Measurements from ENCODE around the gene HOXB1. TPM values are rescaled to one million over a fixed set of nuclear protein-coding genes. Genes with fewer than 3 reads are reported as not detected.
A peak's percentile ranks its signal among the peaks of the same experiment; 100 is the strongest.

The HOXB1 gene
- total RNA-seq, 1 experiment from 2014 or later = not detected

GRCh38 chr17:48500435-48501426 lies 30.1 kb downstream of the HOXB1 start:
- no TSS peak for BruUV-seq (replicated peaks)
- CTCF ChIA-PET = interaction anchor here (0.6 to 1.4 kb wide), 18 partner anchors 8 to 165 kb away, joined by 3 to 11 read pairs (median 4); no protein-coding TSS in a partner anchor
- intact Hi-C loops (cut with micrococcal nuclease; ENCODE audit: unreplicated experiment) = loop anchor here (1.0 kb wide), 2 partner anchors 8 to 13 kb away; no protein-coding TSS in a partner anchor
- DNase-seq = peak in 1 of 2 experiments; percentile 48
- no peak overlapping the region for H3K4me3 ChIP-seq (ENCODE audit: low read depth, low read length)
- POLR2A ChIA-PET = interaction anchor here (0.6 kb wide), 1 partner anchor 108 kb away, joined by 4 read pairs; no protein-coding TSS in a partner anchor
- Mint-ChIP-seq H3K27ac (ENCODE audit: unreplicated experiment) (no peak overlapping the region), H3K4me3 (ENCODE audit: unreplicated experiment) (no peak overlapping the region), H3K27me3 (ENCODE audit: insufficient read depth, unreplicated experiment) (peaks cover 3% of the 10 kb centered on the region), H3K36me3 (ENCODE audit: insufficient read depth, unreplicated experiment) (no peaks in the 10 kb centered on the region), H3K9me3 (ENCODE audit: unreplicated experiment) (no peaks in the 10 kb centered on the region), H3K4me1 (ENCODE audit: low read depth, unreplicated experiment) (peaks cover 43% of the 10 kb centered on the region)
- peaks cover 39% of the 10 kb centered on the region for H3K4me1 ChIP-seq
- TF ChIP-seq, protein P1, sequence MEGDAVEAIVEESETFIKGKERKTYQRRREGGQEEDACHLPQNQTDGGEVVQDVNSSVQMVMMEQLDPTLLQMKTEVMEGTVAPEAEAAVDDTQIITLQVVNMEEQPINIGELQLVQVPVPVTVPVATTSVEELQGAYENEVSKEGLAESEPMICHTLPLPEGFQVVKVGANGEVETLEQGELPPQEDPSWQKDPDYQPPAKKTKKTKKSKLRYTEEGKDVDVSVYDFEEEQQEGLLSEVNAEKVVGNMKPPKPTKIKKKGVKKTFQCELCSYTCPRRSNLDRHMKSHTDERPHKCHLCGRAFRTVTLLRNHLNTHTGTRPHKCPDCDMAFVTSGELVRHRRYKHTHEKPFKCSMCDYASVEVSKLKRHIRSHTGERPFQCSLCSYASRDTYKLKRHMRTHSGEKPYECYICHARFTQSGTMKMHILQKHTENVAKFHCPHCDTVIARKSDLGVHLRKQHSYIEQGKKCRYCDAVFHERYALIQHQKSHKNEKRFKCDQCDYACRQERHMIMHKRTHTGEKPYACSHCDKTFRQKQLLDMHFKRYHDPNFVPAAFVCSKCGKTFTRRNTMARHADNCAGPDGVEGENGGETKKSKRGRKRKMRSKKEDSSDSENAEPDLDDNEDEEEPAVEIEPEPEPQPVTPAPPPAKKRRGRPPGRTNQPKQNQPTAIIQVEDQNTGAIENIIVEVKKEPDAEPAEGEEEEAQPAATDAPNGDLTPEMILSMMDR (IDR thresholded peaks at IDR 0.05; ENCODE audit: insufficient read depth in 1 of 2, low read depth in 1 of 2, low read length in 1 of 2, severe bottlenecking in 1 of 2, unreplicated experiment in 1 of 2) = peak; percentile 22 to 62
- H3K9me3 ChIP-seq = no peaks in the 10 kb centered on the region
- H3K27me3 ChIP-seq (replicated peaks; ENCODE audit: control insufficient read depth, insufficient read depth, low read length) = no peaks in the 10 kb centered on the region
- H3K36me3 ChIP-seq (ENCODE audit: control insufficient read depth, insufficient read depth, low read length) = no peaks in the 10 kb centered on the region

DNA sequence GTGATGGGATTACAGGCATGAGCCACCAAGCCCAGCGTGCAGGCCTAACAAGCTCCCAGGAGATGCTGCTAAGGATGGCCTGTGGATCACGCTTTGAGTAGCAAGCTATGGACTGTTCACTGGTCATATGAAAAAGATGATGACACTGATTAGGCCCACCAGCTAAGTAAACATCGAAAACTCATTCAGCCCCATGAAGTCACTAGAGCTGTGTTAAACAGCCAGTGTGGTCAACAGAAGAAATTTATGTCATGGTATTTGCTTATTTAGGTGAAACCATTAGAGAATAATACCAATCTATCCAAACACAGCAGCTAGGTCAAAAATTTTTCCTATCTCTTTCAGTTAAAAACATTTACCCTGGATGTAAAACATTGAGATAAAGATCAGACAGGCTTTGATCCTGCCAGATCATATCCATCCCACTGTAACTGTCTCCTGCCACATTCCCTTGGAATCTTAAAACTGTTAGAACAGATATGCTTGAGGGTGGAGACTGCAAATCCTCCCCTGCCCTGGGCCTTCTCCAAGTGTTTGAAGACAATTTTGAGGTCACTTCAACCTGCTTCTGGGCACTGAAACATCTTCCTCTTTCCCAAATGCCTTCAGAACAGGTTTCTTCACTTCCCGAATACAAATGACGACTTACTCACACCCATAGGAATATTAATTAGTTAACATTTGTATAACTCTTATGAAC lies 30.9 kb downstream of the HOXB1 start:
- TF ChIP-seq, protein P1 (IDR thresholded peaks at IDR 0.05; ENCODE audit: insufficient read depth in 1 of 2, low read depth in 1 of 2, low read length in 1 of 2, severe bottlenecking in 1 of 2, unreplicated experiment in 1 of 2) = no peak
- Histone ChIP-seq H3K27me3 (replicated peaks; ENCODE audit: control insufficient read depth, insufficient read depth, low read length) (no peaks in the 10 kb centered on the region), H3K4me1 (peaks cover 39% of the 10 kb centered on the region), H3K36me3 (ENCODE audit: control insufficient read depth, insufficient read depth, low read length) (no peaks in the 10 kb centered on the region), H3K9me3 (no peaks in the 10 kb centered on the region), H3K4me3 (ENCODE audit: low read depth, low read length) (no peak overlapping the region)
- BruUV-seq (replicated peaks) = no TSS peak
- Mint-ChIP-seq H3K9me3 (ENCODE audit: unreplicated experiment) (no peaks in the 10 kb centered on the region), H3K4me3 (ENCODE audit: unreplicated experiment) (no peak overlapping the region), H3K27me3 (ENCODE audit: insufficient read depth, unreplicated experiment) (peaks cover 3% of the 10 kb centered on the region), H3K27ac (ENCODE audit: unreplicated experiment) (no peak overlapping the region), H3K36me3 (ENCODE audit: insufficient read depth, unreplicated experiment) (no peaks in the 10 kb centered on the region), H3K4me1 (ENCODE audit: low read depth, unreplicated experiment) (peaks cover 35% of the 10 kb centered on the region)
- ChIA-PET CTCF (interaction anchor here (0.6 to 1.7 kb wide), 7 partner anchors 13 to 164 kb away, joined by 3 to 8 read pairs (median 3); no protein-coding TSS in a partner anchor), POLR2A (no interaction called here)
- intact Hi-C loops (cut with micrococcal nuclease; ENCODE audit: unreplicated experiment) = loop anchor here (1.0 kb wide), 2 partner anchors 8 to 13 kb away; no protein-coding TSS in a partner anchor
- DNase-seq = peak; percentile 41 to 63

DNA sequence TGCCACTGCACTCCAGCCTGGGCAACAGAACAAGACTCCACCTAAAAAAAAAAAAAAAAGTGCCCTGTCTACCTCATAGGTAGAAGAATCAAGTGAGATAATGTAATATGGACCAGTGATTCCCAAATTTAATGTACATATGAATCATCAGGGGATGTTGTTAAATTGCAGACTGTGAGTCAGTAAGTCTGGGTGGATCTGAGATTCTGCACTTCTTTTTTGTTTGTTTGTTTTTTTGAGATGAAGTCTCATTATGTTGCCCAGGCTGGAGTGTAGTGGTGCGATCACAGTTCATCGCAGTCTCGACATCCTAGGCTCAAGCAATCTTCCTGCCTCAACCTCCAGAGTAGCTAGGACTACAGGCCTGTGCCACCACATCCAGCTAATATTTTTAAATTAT lies 31.6 kb downstream of the HOXB1 start:
- Histone ChIP-seq H3K36me3 (ENCODE audit: control insufficient read depth, insufficient read depth, low read length) (no peaks in the 10 kb centered on the region), H3K4me3 (ENCODE audit: low read depth, low read length) (no peak overlapping the region)
- DNase-seq = no peak

More for the DNA sequence above, 31.6 kb downstream of the HOXB1 start:
- peaks cover 3% of the 10 kb centered on the region for H3K27me3 Mint-ChIP-seq (ENCODE audit: insufficient read depth, unreplicated experiment)
- H3K9me3 Mint-ChIP-seq (ENCODE audit: unreplicated experiment) = no peaks in the 10 kb centered on the region
- no peaks in the 10 kb centered on the region for H3K27me3 ChIP-seq (replicated peaks; ENCODE audit: control insufficient read depth, insufficient read depth, low read length)
- BruUV-seq (replicated peaks) = no TSS peak
- peaks cover 36% of the 10 kb centered on the region for H3K4me1 Mint-ChIP-seq (ENCODE audit: low read depth, unreplicated experiment)
- peaks cover 39% of the 10 kb centered on the region for H3K4me1 ChIP-seq
- ChIA-PET CTCF (interaction anchor here (0.6 to 1.7 kb wide), 6 partner anchors 14 to 275 kb away, joined by 3 to 6 read pairs (median 3); no protein-coding TSS in a partner anchor), POLR2A (no interaction called here)
- H3K36me3 Mint-ChIP-seq (ENCODE audit: insufficient read depth, unreplicated experiment) = no peaks in the 10 kb centered on the region
- H3K4me3 Mint-ChIP-seq (ENCODE audit: unreplicated experiment) = no peak overlapping the region
- TF ChIP-seq, protein P1 (IDR thresholded peaks at IDR 0.05; ENCODE audit: insufficient read depth in 1 of 2, low read depth in 1 of 2, low read length in 1 of 2, severe bottlenecking in 1 of 2, unreplicated experiment in 1 of 2) = no peak
- H3K27ac Mint-ChIP-seq (ENCODE audit: unreplicated experiment) = no peak overlapping the region
- intact Hi-C loops (cut with micrococcal nuclease; ENCODE audit: unreplicated experiment) = no loop called here
- H3K9me3 ChIP-seq = no peaks in the 10 kb centered on the region

Data from Caco-2 (cell line).